ENCODE measurements around the gene SSH2.

- TF ChIP-seq EZH2phosphoT487 (IDR thresholded peaks at IDR 0.05; ENCODE audit: borderline replicate concordance, low read depth, low read length): no peak
- TF ChIP-seq CTCF (conservative IDR thresholded peaks at IDR 0.05; ENCODE audit: low read length): no peak
These were observed 345.5 kb downstream of the SSH2 start for GRCh38 chr17:29584452-29585079.

Measured in OCI-LY7 (cell line).